ENCODE results near the gene SLC44A4.
"Not testable (repeated sequence)": the region's sequence is repeated elsewhere in the genome, so short reads cannot be mapped to it uniquely, and the experiment has no call there.

Gene SLC44A4

GRCh38 chr6:31825553-31825952 is 53.2 kb downstream of the SLC44A4 start:
- DNase-seq, result no peak

GRCh38 chr6:31823592-31824196 is 55.1 kb downstream of the SLC44A4 start:
- not testable (repeated sequence) for DNase-seq

- DNase-seq, result peak; percentile 85
These were observed 56.6 kb downstream of the SLC44A4 start for GRCh38 chr6:31822036-31822821.

- DNase-seq, result peak; percentile 85
These were observed 57.3 kb downstream of the SLC44A4 start for GRCh38 chr6:31821301-31822035.

GRCh38 chr6:31820399-31820798 is 58.4 kb downstream of the SLC44A4 start:
- not testable (repeated sequence) for DNase-seq

GRCh38 chr6:31819871-31820299 is 58.9 kb downstream of the SLC44A4 start:
- no peak for DNase-seq

GRCh38 chr6:31817929-31818511 is 60.8 kb downstream of the SLC44A4 start:
- not testable (repeated sequence) for DNase-seq

GRCh38 chr6:31817133-31817928 is 61.5 kb downstream of the SLC44A4 start:
- DNase-seq, result not testable (repeated sequence)

GRCh38 chr6:31815025-31815838 is 63.6 kb downstream of the SLC44A4 start, which contains the start of the genes HSPA1A and HSPA1L:
HSPA1A (plus strand) TSS chr6:31815543; CDS start chr6:31815757, 214 bp downstream.
HSPA1L (minus strand) TSS chr6:31815283; CDS start chr6:31811972, 3,311 bp downstream.
- DNase-seq, result peak; percentile 99

GRCh38 chr6:31814677-31815024 is 64.1 kb downstream of the SLC44A4 start:
- DNase-seq, result peak; percentile 99

- DNase-seq, result no peak
These were observed 65.3 kb downstream of the SLC44A4 start for GRCh38 chr6:31813465-31813849.
